Stimulated activated CD8-positive, alpha-beta memory T cell treated with anti-CD3 and anti-CD28 coated beads, Interleukin-2, amount 100 ng/mL, for 48 hours (primary cell): ENCODE results near the gene PBXIP1.

ENCODE experiments used
- DNase-seq, 2 donors: peaks; one replicate each; pipeline ENCODE4 v3.0.0-alpha.2; 2020; ENCODE audit warnings: low read depth in 2 of 2

The PBXIP1 gene

DNA sequence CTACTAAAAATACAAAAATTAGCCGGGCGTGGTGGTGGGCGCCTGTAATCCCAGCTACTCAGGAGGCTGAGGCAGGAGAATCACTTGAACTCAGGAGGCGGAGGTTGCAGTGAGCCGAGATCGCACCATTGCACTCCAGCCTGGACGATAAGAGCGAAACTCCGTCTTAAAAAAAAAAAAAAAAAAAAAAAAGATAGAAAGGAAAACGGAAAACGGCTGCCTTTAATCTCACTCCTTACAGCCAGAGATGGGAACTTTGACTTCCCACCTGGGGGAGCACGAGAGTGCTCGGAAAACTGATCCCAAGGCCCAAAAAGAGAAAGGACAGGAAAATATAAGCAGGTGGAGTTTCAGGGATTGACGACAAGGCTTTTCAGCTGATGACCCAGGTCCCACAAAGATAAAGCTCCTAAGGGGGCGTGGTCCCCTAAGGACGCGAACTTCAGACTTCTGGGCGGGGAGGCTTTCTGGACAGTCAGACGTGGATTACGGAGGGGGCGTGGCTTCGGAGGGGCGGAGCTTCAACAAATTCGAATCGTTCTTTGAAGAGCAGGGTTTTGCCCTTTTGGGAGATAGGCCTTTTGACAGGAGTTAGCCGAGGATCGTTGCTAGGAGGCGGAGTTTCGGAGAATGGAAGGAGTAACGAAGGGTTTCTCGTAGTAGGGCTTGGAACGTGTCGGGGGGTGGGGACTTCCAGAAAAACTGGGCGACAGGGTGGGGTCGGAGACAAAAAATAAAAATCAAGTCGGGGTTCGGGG, 17.6 kb upstream of the PBXIP1 start:
- DNase-seq: peak; percentile 90 to 95

DNA sequence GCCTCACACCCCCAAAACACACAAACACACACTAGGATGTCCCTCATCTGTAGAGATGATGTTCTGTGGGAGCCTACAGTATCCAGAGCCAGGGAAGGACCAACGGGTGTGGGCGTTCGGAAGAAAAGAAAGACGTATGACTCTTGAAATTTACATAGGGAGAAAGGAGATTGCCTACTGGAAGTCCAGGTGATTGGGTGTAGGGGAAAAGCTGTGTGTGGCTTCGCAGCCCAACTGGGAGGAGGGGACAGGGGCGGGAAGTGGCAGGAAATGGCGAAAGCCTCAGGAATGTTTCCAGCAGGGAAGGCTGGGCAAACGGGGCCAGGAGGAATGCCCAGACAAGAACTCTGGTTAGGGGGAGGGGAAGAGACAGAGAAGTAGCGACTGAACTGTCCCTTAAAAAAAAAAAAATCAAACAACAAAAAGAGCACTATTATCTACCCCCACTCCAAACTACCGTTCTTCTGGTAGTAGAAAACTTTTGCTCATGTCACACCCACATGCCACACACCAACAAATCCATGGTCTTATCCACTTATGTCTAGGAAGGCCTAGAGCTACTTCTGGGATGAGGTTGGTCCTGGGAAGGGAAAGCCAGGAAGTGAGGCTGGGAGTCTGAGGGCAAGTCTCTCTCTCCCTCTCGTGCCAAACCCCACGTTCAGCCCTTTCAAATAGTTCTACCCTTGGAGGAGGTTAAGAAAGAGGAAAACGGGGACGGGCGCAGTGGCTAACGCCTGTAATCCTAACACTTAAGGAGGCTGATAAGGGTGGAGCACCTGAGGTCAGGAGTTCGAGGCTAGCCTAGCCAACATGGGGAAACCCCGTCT, 16.8 kb upstream of the PBXIP1 start:
- DNase-seq: no peak

DNA sequence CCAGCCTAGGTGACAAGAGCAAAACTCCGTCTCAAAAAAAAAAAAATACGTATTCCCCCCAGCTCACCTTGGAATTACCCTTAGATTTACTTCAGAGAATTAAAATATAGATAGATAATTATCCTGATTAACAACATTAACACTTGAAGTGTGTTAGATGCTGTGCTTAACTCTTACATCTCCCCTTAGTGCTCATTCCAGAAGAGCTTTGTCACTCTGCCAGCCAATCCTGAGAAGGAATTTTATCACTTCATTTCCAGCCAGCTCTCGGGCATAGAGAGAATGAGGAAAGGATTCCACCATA, 16.3 kb upstream of the PBXIP1 start:
- no peak for DNase-seq

- no peak for DNase-seq
These were observed 15.6 kb upstream of the PBXIP1 start for GRCh38 chr1:154971341-154971998.

DNA sequence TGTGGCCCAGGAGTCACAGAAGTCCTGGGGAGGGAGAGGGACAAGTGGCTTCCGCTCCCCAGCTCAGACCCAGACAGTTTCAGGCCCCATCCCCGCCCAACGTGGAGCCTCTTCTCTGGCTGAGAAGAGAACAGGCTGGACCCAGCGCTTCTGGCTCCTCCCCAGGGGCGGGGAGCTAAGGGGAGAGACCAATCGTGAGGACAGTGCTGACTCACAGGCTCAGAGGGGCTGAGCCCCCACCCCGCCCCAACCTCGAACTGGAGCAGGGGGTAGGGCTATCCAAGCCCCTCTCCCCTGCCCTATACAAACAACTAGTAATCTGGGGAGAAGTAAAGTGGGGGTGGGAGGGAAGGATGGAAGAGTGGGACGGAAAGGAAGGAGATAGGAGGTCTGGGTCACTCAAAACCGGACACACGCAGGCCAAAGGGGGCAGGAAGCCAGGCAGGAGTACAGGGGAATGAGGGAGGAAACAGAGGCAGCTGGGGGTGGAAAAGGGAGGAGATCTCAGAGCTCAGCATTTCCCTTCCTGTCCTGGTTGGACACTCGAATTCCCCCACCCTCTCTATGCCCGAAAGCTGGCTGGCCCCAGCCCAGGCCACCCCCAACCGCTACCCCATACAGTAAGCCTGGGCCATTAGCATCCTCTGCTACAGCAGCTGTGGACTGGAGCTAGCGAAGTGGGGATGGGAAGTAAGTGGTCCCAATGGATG, 14.9 kb upstream of the PBXIP1 start, which contains the start of gene SHC1:
SHC1 (minus strand) TSS at position 117 of the 710 bp plus-strand sequence. CDS start 221 bp downstream, outside the sequence.
- DNase-seq: no peak

- DNase-seq: no peak
These were observed 14.1 kb upstream of the PBXIP1 start for GRCh38 chr1:154969860-154970452.

DNA sequence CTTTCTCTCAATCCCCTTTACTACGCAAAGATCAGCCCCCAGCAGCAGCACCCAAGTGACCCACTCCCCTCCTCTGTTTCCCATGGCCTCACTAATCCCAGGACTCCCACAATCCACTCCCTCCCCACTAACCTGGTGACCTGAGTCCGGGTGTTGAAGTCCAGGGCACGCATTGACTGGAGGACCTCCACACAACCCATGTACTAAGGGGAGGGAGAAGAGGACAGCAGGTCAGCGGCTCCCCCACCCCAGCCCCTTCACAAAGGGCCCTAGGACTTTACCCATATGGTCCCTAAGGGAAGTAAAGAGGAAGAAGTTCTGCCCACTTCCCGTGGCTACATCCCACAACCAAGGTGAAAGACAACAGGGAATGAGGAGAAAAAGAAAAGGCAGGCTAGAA, 13.3 kb upstream of the PBXIP1 start:
- no peak for DNase-seq

DNA sequence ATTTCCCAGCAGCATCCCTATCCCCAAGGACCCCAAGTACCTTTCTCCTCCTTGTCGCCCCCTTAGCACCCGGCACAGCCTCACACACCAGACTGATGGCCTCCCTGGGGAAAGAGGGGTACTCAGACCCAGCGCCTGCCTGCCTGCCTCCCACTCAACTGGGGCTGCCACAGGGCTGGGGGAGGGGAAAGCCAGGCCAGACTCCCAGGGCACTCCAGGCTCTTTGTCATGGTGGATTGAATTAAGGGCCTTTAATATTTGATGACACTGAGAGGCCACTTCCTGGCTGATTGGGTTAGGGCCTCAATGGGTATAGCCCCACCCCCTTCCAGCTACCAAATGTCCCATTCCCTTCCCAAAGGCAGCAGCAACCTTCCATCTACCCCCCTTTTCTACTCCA, 12.8 kb upstream of the PBXIP1 start:
- no peak for DNase-seq

- no peak for DNase-seq
These were observed 11.5 kb upstream of the PBXIP1 start for GRCh38 chr1:154967331-154967950.

GRCh38 chr1:154966111-154966510, 10.2 kb upstream of the PBXIP1 start:
- DNase-seq: no peak

DNA sequence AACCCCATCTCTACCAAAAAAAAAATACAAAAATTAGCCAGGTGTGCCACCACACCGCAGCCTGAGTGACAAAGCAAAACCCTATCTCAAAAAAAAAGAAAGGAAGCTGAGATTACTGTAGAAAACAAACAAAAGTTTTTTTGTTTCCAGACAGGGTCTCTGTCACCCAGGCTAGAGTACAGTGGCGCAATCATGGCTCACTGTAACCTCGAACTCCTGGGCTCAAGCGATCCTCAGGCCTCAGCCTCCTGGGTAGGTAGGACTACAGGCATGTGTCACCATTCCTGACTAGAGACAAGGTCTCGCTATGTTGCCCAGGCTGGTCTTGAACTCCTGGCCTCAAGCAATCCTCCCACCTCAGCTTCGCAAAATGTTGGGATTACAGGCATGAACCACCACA, 8.5 kb upstream of the PBXIP1 start:
- DNase-seq: no peak

DNA sequence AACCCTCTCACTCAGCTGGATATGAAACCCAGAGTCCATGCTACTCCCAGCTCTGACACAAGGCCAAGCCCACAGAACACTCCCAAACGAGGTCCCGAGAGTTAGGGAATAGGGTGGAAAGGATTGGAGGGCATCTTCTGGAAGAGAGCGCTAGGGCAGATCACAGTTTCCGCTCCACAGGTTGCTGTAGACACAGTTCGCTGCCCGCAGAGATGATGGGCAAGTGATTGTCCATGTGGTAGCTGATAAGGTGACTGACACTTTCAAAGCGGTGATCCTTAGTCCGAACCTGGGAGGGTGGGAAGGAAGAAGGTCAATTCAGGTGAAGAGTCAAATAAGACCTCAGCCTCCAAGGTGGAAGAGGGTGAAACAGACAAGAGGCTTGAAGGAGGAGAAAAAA, 7.7 kb upstream of the PBXIP1 start:
- DNase-seq: no peak

DNA sequence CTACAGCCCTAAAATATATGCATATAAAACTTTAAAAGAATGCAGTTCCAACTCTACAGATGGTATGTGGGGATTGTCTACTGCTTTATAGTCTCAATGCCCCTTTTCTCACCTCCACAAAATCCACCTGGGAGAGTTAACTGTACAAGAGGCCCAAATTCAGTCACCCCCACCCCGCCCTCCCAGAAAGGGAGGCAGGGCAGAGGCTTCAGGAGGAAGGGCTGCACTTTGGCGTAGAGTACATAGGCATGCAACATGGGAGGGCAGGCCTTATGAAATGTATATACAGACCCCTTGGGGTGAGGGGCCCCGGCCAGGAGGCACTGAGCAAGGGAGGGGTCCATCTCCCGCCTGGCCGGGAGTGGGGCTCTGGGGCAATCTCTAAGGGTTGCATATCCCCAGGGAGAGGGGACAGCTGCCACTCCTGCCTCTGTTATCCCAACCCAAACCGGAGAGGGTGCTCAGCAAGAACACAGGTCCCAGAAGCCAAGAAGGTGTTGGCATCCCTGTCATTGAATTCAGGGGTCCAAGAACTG, 7.0 kb upstream of the PBXIP1 start:
- no peak for DNase-seq

DNA sequence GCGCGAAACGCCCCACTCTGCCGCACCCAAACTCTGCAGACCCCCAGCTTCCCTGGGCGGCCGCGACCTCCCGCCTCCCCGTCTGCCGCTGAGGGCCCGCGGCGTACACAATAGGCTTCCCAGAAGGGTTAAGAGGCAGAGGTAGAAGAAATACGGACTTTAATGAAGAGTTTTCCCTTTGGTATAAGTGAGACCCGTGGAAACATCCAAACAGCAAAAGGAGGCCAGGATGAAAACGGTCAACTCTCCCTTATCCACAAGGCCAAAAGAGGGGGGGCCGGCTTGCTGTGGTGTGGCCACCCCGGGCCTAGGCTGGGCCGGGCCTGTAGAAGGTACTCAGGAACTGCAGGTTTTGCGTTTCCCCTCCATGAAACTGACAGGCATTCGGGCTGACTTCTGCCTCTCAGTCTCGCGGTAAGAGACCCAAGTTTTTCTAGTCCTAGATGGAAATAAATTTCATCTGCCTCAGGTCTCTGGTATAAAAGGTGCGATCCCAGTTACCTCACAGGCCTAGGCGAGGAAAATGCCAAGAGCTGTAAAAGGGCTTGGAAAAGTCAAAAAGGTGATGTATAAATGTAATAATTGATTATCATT, 6.4 kb upstream of the PBXIP1 start:
- no peak for DNase-seq

- DNase-seq: peak; percentile 76 to 78
These were observed 5.6 kb upstream of the PBXIP1 start, which contains the start of gene PYGO2 for GRCh38 chr1:154961207-154962155. Gene PYGO2 (minus strand): TSS chr1:154961782. CDS start chr1:154961576, 206 bp downstream.

- no peak for DNase-seq
These were observed 4.7 kb upstream of the PBXIP1 start for GRCh38 chr1:154960446-154961136.

GRCh38 chr1:154959426-154959780, 3.5 kb upstream of the PBXIP1 start:
- DNase-seq: no peak

GRCh38 chr1:154958681-154959425, 3.0 kb upstream of the PBXIP1 start:
- DNase-seq: no peak
